Daoy (cell line): Measurements from ENCODE around the gene NABP1. TPM values are rescaled to one million over a fixed set of nuclear protein-coding genes. Genes with fewer than 3 reads are reported as not detected.

Experiments used
- DNase-seq: peaks from one replicate; pipeline ENCODE4 v3.0.0-alpha.2; 2015; ENCODE audit warnings: low read depth
- total RNA-seq: library from RNA; depleted of rRNA; stranded (reverse); fragments of >200 nt; shearing (Covaris generic); gene quantifications from 2 replicates; pipeline ENCODE4 v1.2.3, GENCODE V29; 2014

NABP1 gene
- total RNA-seq, 1 experiment from 2014 or later = 25.8 TPM

DNA sequence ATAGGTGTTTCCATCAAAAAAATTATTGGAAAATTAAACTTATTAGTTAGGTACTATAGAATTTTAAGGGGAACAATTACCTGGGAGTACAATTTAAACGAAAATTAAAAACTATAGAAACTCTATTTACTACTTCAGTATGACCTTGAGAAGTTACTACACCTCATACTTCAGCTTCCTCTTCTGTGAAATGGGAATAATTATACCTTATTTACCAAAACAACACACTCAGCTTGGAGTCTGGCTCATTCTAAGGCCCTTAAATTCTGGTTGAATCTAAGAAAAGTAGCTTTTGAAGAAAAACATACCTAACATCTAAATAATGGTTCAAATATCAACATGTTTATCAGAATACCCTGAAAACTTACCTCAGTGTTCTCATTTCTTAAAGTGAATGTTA is 2.7 kb downstream of the NABP1 start:
- DNase-seq = no peak

DNA sequence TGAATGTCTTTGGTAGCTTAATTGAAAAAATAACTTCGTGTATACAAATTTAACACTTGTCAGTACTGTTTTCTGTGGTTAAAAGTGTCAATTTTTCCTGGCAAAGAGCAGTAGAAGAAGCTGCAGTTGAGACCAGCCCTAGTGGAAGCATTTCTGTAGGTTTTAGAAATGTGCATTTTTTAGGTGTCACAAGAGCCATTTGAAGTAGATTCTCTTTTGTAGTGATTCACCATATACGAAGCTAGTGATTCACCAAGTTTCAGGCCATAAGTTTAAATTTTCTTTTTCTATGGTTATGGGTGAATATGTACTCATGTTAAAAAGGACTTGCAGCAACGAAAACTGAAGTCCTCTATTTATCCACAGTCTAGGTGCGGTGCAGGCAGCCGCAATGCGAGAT is 4.2 kb downstream of the NABP1 start:
- no peak for DNase-seq

GRCh38 chr2:191686066-191686465 is 8.1 kb downstream of the NABP1 start:
- no peak for DNase-seq

DNA sequence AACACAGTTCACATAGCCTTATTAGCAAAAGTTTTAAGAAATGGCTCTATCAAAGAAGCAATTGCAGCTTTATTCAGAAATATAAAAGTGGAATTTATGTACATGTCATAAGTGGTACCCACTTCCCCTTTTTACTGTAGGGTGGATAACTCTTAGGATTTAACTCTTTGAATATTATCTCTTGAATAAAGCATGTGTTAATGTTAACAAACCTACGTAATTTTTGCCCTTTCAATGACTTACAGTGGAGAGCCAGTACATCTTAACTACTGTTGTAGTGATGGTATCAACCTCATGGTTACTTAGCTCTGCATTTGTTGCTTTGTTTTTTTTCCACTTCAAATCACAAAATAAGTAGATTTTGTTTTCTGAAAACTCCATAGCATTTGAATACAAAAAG is 8.8 kb downstream of the NABP1 start:
- no peak for DNase-seq

DNA sequence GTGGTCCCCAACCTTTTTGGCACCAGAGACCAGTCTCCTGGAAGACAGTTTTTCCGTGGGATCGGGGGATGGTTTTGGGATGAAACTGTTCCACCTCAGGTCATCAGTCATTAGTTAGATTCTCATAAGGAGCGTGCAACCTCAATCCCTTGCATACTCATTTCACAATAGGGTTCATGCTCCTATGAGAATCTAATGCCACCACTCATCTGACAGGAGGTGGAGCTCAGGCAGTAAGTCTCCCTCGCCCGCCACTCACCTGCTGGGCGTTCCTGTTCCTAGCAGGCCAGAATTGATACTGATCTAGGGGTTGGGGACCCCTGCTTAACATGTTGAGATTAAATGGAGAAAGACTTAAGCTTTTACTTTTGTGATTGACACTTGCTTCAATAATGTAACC is 9.9 kb downstream of the NABP1 start:
- DNase-seq = no peak

GRCh38 chr2:191688934-191689695 is 11.2 kb downstream of the NABP1 start:
- peak; percentile 67 for DNase-seq

DNA sequence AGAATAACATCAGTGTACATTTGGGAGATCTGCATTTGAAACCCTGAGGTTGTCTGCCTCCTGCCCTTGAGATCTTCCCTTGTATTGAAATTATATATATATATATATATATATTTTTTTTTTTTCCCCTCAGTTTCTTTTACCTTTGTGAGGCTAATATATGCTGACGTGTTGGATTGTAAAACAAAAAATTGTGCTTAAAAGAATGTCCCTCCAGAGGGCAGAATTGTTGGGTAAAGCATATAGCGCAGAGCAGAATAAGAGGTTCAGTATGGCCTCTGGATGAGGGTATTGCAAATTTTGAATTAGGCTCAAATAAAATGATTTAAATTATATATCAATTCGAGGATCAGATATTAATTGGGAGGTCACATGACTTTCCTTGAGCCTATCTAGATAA is 12.4 kb downstream of the NABP1 start:
- DNase-seq = no peak

- peak; percentile 63 for DNase-seq
These were observed 13.2 kb downstream of the NABP1 start for GRCh38 chr2:191691016-191691735.

DNA sequence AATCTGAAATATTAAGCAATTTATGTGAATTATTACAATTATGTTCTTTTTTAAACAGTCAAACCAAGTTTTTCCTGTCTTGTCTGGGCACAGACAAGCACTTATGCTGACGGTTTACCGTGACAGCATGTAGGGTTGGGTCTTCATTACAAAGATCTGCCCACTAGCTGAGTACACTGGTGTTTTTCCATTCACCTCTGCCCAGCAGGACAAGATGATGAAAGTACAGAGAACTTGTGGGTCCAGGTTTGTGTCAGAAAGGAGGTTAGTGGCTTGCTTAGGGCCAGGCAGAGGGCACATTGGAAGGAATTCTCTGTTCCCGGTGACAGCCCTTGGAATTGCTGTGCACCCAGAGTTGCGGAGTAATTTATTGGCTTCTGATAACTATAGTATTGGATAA is 14.0 kb downstream of the NABP1 start:
- DNase-seq = no peak

- DNase-seq = no peak
These were observed 14.7 kb downstream of the NABP1 start for GRCh38 chr2:191692502-191693115.

GRCh38 chr2:191693166-191693565 is 15.2 kb downstream of the NABP1 start:
- DNase-seq = no peak

GRCh38 chr2:191693778-191694177 is 15.8 kb downstream of the NABP1 start:
- DNase-seq = no peak

DNA sequence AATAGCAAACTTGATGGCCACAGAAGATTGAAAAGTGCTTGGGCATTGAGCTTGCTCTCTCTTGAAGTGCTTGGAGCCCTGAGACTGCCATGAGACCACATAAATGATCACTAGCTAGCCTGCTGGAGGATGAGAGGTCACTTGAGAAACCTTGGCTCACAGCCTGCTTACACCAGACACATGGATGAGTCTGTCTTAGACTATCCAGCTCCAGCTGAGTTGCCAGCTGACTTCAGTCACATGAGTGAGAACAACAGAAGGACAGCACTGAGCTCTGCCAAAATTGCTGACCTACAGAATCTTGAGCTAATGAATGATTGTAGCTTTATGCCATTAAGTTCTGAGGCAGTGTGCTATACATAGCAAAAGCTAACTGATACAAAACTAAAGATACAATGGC is 18.1 kb downstream of the NABP1 start:
- peak; percentile 25 for DNase-seq

DNA sequence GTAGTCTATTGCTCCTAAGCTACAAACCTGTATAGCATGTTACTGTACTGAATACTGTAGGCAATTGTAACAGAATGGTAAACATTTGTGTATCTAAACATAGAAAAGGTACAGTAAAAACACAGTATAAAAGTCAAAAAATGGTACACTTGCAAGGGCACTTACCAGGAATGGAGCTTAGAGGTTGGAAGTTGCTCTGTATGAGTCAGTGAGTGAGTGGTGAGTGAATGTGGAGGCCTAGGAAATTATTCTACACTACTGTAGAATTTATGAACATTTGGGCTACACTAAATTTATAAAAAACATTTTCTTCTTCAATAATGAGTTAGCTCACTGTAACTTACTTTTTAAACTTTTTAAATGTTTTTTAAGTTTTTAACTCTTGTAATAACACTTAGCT is 19.0 kb downstream of the NABP1 start:
- DNase-seq = no peak

GRCh38 chr2:191697870-191698269 is 19.9 kb downstream of the NABP1 start:
- DNase-seq = no peak

- no peak for DNase-seq
These were observed 21.5 kb downstream of the NABP1 start for GRCh38 chr2:191699341-191699945.

- DNase-seq = no peak
These were observed 23.1 kb downstream of the NABP1 start for GRCh38 chr2:191701029-191701428.

- DNase-seq = no peak
These were observed 23.8 kb downstream of the NABP1 start for GRCh38 chr2:191701696-191702095.

DNA sequence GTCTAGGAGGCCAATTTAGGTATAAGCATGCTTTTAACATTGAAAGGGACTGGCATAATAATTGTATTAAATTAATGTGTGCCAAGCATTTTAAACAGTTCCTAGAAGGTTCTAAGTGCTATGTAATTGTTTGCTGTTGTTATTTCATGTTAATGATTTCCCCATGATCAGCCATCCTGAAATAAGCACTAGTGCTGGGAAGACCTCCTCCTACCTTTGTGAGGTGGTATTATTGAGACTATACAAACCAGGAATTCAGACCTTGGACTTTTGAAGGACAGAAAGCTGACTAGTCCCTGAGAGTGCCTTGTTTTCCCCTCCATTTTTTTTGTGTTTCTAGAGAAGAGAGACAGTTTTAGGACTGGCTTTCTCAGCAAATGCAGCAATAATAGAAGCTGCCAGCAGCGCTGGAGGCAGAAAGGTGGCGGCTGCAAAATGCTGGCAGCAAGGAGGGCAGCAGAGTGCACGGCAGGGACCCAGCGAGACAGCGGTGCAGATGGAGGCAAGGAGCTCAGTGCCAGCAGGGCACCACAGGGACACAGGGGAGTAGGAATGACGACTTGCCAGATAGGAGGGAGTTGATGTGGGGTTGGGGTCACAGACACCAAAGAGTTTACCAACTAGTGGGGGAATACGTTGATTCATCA is 25.3 kb downstream of the NABP1 start:
- no peak for DNase-seq

- DNase-seq = no peak
These were observed 27.1 kb downstream of the NABP1 start for GRCh38 chr2:191705084-191705483.

- DNase-seq = no peak
These were observed 27.8 kb downstream of the NABP1 start for GRCh38 chr2:191705701-191706100.

- no peak for DNase-seq
These were observed 28.9 kb downstream of the NABP1 start for GRCh38 chr2:191706791-191707190.
